Activated CD8-positive, alpha-beta memory T cell treated with anti-CD3 and anti-CD28 coated beads, Interleukin-2, amount 50 U/mL, for 24 hours (primary cell): ENCODE results near the gene ACSS1.

Experiments used
- DNase-seq: peaks from one replicate; pipeline ENCODE4 v3.0.0-alpha.2; 2020; ENCODE audit errors: extremely low read depth

The ACSS1 gene

DNA sequence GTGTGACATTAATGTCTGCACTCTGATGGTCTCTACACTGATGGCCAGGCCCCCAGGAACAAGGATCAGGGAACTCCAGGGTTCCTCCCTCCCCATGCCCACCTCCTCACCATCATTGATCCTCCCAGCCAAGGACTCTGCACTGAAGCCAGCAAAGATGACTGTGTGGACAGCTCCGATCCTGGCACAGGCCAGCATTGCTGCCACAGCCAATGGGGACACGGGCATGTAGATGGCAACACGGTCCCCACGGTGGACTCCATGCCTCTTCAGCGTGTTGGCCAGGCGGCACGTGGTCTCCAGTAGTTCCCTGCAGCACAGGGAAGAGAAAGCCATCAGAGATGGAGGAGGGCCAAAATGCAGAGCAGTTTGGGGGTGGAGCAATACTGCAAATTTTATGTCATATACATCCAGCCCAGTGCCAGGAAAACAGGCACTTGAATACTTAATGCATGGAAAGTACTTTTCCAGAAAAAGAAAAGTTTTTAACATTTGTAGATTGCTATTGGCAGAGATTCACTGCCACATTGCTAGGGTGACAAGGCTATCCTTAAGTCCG, 27.2 kb downstream of the ACSS1 start:
- DNase-seq = no peak

DNA sequence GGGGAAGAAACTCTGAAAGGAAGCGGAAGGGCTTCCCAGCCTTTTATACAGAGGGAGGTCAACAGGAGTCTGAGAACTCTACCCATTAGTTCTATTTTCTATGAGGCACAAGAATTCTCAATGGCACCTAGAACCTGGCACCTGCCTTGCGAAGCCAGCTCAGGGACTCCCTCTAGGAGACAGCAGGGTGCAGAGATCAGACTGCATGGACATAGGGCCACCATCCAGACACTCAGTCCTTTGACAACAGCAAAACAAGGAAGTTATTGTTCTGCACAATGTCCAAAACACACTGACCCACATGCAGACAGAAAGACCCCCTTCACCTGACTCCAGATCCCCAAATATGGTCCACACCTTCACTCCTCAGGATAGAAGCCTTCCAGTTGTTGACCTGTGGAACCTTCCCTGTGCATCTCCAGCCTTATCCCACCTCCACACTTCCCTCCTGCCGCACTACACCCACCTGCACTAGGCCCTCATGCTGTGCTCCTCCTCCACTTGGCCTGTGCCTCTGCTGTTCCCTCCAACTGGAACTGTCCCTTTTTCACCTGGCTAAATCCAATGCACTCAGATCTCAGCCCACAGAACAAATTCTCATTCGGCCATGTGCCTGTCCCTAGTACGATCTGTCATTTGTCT, 27.8 kb downstream of the ACSS1 start:
- DNase-seq = no peak

DNA sequence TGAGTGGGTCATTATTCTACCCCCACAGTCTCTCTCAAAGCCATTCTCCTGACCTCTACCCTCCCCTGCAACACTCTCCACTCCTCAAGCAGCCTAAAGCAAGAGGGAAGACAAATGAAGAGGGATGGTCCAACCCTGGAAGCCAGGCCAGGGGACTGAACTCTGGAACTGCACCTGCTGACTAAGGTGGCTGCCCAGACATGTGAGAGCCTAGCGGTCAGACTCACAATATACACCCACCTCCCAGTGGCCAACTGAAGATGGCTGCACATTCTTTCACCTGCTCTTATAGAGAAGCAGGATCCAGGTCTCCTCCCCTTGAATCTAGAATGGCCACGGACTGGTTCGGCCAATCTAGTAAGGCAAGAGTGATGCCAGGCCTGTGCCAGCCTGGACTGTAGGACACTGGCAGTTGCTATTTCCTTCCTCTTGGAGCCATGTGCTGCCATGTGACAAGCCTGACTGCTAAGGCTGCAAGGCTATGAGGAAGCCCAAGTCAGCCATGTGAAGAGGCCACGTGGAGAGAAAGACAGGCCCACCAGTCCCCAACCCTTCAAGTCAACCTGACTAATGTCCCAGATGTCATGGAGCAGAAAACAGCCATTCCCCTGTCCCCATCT, 31.8 kb downstream of the ACSS1 start:
- no peak for DNase-seq

DNA sequence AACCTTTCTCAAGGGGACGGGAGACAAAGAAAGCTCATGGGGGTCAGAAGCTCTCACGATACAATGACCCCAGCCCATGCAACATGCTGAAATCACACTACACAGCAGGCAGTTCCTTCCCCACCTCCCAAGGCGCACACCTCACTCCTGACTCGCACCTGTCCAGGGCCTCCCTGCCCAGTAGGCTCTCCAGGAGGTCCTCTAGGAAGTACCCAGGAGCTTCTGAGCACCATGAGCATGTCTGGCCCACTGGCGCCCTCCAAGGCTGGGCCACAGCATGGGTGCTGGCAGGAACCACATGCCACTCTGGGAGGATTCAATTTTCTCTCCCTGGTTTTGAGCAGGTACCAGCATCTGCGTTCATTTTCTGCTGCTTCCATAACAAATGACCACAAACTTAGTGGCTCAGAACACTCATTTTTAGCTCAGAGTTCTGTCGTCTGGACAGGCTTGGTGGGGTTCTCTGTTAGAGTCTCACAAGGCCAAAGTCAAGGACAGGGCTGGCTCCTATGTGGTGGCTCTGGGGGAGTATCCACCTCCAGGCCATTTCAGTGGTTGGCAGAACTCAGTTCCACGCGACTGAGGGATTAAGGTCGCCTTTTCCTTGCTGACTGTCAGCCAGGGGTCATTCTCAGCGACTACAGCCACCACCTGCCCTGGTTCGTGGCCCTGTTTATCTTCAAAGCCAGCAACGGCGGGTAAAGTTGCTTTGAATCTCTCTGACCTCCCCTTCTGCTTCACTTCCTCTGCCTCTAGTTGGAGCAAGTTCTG, 32.7 kb downstream of the ACSS1 start:
- DNase-seq = no peak

DNA sequence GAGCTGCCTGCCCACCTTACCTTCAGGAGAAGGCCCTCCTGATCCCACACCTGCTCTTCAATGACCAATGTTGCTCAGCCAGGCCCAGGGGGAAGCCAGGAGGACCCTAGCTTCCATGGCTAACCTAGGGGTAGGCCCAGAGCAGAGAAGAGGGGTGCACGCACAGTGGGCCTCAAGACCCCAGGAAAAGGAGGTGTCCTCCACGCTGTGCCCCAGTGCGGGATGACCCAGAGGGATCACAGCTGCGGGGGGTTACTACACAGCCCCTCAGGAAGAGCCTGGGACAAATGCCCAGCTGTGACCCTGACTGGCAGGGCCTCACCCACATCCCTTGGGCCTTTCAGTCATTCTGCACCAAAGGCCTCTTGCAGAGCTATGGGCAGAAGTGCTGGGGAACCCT, 33.8 kb downstream of the ACSS1 start:
- DNase-seq = no peak

DNA sequence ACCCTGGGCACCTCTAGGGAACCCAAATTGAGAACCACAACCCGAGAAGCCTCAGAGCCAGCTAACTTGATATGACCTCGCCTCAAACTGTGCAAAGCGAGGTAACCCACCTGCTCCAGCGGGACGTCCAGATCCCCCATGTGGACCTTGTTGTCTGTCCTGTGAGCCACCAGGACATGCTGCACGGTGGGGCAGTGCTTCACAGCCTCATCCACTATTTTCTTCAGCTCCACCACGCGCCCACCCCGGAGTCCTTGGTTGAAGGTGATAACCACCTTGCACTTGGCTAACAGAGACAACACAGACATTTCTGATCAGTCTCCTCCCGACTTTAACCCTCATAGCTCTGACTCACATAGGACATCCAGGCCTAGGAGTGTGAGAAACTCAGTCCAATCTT, 34.6 kb downstream of the ACSS1 start:
- no peak for DNase-seq

DNA sequence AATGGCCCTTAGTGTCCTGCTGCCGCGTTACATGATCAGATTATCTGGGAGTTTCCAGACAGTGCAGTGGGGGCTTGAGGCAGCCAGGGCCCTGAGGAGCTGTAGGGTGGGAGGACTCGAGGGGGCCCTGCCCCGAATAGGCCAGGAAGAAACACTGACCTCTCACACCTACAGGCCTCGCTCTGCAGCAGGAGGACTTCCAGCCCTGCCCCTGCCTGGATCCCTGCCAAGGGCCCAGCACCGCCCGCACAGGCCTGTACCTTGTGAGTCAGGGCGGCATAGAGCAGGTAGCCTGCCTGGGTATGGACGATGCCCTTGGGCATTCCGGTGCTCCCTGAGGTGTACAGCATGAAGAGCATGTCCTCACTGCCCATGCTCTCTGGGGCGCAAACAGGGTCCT, 35.3 kb downstream of the ACSS1 start:
- DNase-seq = no peak

DNA sequence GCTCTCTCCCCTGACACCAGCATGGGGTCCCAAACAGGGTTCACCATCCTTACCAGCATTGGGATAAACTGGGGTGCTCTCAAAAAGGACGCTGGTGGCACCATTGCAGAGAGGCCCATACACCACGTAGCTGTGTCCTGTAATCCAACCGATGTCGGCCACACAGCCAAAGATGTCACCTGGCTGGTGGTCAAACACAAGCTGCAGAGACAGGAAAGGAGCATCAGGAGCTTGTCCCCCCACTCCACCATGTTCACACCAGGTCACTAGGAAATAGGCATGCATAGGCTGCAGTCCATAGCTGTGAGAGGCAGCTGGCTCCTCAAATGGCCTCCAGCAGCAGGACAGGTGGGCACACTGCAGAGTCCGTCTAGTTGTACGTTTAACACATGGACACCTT, 36.6 kb downstream of the ACSS1 start:
- no peak for DNase-seq

DNA sequence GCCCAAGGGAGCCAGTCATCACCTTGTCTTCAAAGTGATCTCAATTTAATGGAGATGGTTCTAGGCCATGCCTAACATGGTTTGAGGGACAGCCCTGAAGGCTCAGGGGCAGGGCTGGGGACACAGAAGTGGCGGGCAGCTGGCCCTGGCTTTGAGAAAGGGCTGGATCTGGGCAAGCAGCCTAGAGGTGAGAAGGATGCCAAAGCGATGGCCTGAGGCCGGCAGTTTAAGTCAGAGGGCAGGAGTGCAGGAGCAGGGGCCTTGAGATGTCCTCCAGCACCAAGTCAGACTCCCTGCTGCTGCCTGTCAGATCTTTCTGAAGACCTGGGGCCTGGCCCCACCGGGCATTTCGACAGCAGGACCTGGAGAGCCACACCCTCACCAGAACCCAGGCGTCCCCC, 37.0 kb downstream of the ACSS1 start:
- DNase-seq = no peak

DNA sequence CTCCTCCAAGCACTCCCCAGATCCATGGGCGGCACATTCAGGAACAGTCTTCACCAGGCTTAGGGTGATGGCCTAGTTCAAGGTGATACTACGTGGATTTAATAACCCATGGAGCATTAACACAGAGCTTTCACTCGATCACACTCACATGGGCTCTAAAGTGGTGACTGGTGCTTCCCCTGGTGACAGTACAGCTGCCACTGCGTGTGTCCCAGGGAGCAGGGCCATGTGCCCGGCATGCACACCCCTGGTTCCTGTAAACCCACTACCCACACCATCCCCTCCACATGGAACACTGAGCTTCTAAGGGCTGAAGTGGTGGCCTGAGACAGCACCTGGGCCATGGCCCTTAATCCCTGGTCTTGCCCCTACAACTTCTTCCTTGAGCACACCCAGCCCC, 37.6 kb downstream of the ACSS1 start:
- no peak for DNase-seq

DNA sequence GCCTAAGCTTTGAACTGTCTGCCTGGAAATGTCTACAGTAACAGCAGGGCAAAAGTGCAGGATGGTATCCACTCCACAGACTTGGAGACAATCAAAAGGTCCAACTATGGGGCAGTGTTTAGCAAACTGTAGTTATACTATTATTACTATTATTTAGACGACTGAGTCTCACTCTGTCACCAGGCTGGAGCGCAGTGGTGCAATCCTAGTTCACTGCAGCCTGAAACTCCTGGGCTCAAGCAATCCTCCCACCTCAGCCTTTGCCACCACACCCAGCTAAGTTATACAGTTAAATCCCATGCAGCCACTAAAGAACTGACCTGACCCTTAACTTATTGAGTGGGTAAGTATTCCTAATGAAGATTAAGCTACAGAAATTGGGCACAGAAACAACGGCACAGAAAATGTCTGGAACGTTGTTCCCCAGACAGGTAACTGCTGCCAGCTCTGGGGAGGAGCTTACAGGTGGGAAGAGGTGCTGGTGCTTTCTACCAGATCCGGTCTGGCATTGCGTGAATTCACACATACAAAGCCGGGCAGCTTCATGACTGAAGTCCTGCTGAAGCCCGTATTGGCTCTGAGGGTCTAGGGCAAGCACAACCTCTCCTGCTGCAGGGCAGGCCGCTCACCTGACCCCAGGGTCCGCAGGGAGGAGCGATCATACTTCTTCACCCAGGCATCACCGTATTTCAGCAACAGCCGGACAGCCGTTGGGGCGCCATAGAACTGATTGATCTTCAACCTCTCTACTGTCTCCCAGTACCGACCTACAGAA, 38.4 kb downstream of the ACSS1 start:
- DNase-seq = no peak

DNA sequence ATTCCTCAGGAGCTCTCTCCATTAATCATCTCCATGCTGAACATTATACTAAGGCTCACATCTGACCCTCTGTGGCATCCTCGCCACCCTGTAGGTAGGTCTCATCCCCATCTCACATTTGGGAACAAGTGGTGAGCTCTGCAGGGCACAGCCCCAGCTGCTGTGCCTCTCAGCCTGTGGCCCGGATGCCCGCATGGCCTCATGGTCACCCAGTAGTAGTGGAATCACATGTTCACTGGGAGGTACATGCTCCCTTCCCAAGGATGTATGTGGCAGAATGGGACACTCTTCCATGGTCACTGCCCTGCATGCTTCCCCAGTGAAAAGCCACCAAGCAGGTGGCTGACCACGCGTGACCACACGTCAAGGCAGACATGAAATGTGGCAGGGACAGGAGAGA, 39.1 kb downstream of the ACSS1 start:
- DNase-seq = no peak

DNA sequence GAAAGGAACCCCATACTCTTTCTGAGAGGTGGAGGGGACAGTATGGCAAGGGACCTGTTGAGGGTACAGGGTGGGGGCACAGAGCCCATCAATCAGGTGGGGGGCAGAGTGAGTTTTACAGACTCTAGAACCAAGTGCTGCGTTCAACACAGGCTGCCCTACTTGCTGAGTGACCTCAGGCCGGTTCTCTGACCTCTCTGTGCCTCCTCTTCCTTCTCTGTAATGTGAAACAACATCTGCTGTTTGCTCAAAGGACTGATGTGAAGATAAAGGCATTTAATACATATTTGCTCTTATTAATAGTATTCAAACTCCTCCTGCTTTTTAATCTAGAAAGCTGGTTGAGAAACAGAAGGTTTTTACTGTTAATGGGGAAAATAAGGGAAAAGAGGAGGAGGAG, 39.5 kb downstream of the ACSS1 start:
- DNase-seq = no peak

DNA sequence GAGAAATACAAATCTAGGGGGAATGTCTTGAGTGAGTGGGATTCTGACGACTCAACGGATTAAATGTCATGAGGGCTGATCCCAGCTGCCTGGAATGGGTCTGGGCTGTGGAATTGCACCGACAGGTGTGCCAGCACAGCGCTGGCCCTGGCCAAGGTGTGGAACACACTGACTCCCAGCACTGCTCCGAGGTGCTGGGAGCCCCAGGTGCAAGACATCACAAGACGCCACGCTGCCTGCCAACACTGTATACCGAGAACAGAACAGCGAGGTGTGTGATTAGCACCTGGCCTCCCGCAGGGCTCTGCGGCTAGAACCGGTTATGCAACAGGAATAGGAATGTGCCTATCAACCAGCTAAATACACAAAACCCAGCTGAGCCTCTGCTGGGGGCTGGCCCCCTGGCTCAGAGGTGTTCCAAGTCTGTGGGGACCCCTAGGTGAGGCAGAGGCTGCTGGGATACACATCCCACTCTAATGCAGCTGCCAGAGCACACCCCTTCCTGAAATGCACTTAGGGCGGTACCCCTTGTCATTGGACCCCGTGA, 40.6 kb downstream of the ACSS1 start:
- DNase-seq = no peak

DNA sequence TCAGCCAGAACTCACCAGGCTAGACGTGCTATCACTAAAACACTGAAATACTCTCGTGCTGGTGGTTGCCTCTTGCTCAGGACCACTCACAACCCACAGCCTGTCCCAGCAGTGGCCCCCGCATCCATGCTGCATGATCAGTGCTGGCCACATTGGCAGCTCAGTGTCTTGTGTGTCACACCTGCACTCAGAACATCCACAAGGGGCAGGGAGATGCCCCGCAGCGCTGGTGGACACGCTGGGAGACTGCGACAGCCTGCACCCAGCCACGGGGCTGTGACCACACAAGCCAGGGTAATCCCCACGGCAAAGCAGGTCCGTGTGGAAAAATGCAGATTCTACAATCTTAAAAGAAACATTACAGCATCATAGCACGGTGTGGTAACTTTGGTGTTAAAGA, 41.5 kb downstream of the ACSS1 start:
- no peak for DNase-seq

DNA sequence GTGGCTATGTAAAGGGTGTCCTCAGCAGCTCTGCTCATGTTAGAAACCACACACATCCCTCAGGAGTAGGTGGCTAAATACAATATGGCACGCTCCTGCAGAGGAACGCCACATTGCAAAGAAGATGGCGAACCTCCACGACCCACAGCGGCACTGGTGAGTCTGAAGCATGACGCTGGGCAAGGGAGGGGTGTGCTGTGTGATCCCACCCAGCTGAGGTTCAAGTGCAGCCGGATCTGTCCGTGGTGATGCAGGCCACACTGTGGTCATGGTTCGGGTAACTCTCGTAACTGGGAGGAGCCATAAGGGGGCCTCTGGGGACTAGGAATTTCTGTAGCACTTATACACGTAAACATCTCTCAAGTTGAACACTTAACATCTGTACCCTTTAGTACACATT, 42.0 kb downstream of the ACSS1 start:
- no peak for DNase-seq

DNA sequence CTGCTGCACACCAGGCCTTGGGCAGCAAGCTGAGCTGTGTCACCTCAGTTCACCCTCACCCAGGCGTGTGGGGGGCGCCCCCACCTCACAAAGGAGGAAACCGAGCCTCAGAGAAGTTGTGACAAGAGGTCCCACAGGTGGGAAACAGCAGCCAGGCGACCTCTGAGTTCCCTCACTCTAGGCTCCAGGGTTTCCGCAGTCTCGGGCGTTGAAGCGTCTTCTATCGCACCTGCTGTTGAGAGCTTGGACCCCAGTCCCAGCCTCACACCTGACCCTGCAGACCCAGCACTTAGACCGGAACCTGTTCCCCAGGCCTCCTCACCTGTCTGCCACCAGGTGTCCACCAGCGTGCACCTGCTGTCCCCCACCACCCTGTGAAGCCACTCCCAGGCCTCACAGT, 43.1 kb downstream of the ACSS1 start:
- DNase-seq = no peak

DNA sequence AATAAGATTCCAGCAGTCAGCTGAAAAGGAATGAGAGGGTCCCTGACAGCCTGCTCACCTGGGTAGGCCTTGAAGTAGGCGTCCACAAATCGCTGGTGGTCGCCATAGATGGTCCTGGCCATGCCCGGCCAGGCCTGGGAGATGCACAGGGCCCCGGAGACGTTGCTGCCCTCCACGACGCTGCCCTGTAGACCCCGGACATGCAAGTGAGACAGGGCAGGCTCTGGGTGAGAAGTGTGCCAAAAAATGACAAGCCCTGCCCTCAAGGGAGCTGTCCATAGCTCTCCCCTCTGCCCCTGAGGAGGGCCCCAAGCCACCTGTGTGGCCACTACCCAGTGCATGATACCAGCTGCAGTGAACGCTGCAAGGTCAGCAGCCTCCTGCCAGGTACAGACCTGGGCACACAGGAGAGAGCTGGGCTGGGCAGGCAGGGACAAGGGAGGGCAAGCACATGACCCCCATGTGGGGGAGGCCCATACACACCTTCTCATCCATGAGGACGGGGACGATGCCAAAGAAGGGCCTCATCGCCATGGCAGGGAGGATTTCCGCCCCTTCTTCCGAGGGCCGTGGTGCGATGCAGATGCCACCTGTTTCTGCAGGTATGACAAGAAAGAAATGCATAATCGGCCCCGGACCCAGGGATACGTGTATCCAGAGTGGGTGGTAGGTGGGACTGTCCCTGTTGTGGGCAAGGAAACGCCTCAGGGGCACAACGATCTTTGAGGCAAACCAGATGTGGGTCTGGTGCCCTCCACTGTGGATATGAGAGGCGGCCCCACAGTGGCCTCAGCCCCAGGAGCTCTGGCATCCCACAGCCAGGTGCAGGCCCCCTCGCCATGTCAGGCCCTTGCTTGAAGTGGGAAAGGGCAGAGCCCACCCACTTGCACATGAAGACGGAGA, 44.2 kb downstream of the ACSS1 start:
- no peak for DNase-seq

DNA sequence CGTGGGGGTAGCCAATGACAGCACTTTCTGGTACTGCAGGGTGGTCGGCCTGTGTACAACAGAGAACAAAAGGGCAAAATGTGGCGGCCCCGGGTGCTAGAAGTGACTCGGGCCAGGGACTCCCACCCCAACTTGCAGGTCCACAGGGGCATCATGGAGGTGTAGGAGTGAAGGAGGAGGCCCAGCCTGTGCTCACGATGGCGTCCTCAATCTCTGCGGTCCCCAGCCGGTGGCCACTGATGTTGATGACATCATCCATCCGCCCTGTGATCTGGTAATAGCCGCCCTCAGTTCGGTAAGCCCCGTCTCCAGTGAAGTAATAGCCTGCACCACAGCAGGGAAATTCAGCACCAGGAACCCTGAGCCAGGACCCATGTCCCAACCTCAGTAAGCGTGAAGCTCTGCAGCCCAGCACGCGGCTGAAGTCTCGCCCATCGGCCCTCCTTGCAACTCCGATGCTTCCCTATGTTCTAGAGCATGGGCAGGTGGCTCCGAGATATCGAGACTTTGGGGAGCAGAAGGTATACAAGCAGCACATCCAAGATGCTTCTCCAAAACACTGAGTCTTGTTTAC, 45.2 kb downstream of the ACSS1 start:
- no peak for DNase-seq

DNA sequence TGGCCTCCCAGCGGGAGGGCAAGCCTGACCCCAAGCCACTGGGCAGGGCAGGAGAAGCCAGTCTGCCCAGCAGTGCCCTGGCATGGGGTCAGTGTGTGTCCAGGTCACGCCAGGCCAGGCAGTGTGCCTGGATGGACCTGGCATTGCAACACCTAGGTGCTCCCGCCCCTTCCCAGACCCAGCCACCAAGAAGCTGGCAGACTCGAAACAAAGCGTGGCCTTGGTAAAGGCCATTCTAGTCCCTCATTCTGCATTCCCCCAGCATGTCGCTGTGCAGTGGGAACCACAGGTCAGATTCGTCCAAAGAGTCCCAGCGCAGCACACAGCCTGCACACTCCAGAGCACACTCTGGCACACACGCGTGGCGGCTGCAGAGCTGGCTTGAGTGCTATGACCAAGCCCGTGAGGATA, 46.1 kb downstream of the ACSS1 start:
- DNase-seq = no peak

DNA sequence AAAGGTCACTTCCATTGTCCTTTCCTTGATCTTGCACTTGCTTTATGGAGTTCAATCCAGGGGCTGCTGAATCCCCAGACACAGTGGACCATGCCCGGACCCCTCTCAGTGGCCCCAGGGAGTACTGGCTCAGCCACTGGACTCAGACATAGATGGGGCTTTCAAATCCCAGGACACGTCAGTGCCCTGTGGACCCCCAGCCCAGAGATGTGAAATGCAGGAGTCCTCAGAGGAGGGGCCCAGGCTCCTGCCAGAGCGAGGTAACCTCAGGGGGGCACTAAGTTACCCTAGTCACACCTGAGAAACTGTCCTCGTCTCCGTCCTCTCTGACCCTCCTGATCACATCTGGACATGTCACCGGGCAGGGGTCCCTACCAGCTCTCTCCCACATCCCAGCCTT, 46.7 kb downstream of the ACSS1 start:
- DNase-seq = no peak
